Psoas muscle (tissue), 8 donors: ENCODE results near the gene RPUSD1. TPM values are rescaled to one million over a fixed set of nuclear protein-coding genes. Genes with fewer than 3 reads are reported as not detected.

ENCODE experiments used
- ATAC-seq, 4 donors: fragments of 200-7000 bp; cut with Tn5 transposase; one replicate each; pipeline ENCODE4 v1.9.1; 2020; ENCODE audit warnings: moderate library complexity in 3 of 4, mild to moderate bottlenecking in 2 of 4
- DNase-seq, 2 donors: peaks; one replicate each; pipeline ENCODE4 v3.0.0-alpha.2; 2020
- H3K27ac ChIP-seq: fragments of 200-600 bp; one replicate; pipeline ENCODE4 v1.8.0; 2022
- H3K27me3 ChIP-seq, 3 donors: fragments of 200-600 bp in 1 of 3; one replicate each; pipeline versions ENCODE4 v1.6.1 to v1.8.0; 2013 to 2022; ENCODE audit warnings: low read length in 2 of 3, mild to moderate bottlenecking in 2 of 3, moderate library complexity in 1 of 3; ENCODE audit not compliant: insufficient read depth in 3 of 3
- H3K36me3 ChIP-seq, 2 donors: fragments of 200-600 bp in 1 of 2; one replicate each; pipeline versions ENCODE4 v1.6.1 to v1.8.0; 2013 to 2022; ENCODE audit warnings: low read depth in 1 of 2, mild to moderate bottlenecking in 1 of 2, moderate library complexity in 1 of 2; ENCODE audit not compliant: insufficient read depth in 1 of 2
- H3K4me1 ChIP-seq: fragments of 200-600 bp; one replicate; pipeline ENCODE4 v1.8.0; 2022
- H3K4me3 ChIP-seq: fragments of 200-600 bp; one replicate; pipeline ENCODE4 v1.8.0; 2022; ENCODE audit warnings: mild to moderate bottlenecking
- H3K9me3 ChIP-seq: fragments of 200-600 bp; one replicate; pipeline ENCODE4 v1.8.0; 2022
- CTCF ChIP-seq: fragments of 200-600 bp; IDR thresholded peaks from one replicate; pipeline ENCODE4 v1.8.0; 2022; ENCODE audit warnings: antibody characterized with exemption
- WGBS, 3 donors: extraction: QIAGEN DNeasy Blood & Tissue Kit; methylation state at CpG; one replicate each; pipeline versions ENCODE4 v1.1.6 to v1.1.7; 2013; 5-methylcytosine and 5-hydroxymethylcytosine counted together
- intact Hi-C, 2 donors: fragments of 100-400 bp; cut with DNase I; formaldehyde crosslinking; loops; one replicate each; pipeline versions ENCODE4 v1.11.0 to v1.14.2; 2022
- polyA plus RNA-seq, 3 donors: library from polyadenylated mRNA; stranded (reverse); fragments of 200-250 nt; gene quantifications; one replicate each; pipeline ENCODE4 v1.2.3, GENCODE V29; 2013
- total RNA-seq, 4 donors: library from RNA; stranded (reverse); fragmentation: NEBNext Ultra II Directional in 2 of 4; extraction: Animal tissue kit (Norgen Biotek cat#: 25700) in 2 of 4; gene quantifications; one replicate each; pipeline versions ENCODE4 v1.2.1 to v1.2.4, GENCODE V29; 2021 to 2023
- donor health status: healthy with polysubstance abuse.
- donor health status: DM: no; HTN: no; CAD: no; lungs with moderate emphysema.
- donor health status: Bipolar disorder and iron deficiency.
- donor health status: healthy.
- donor health status: DM: yes; HTN: yes; CAD: no.
- donor health status: DM: no; HTN: no; CAD: no.
- donor health status: DM: no; HTN: no; CAD: no.
- donor health status: DM: yes; HTN: yes; CAD: no.

RPUSD1 gene
- total and polyA plus RNA-seq, 7 donors: 4.4 to 25.7 (median 10.9) TPM

DNA sequence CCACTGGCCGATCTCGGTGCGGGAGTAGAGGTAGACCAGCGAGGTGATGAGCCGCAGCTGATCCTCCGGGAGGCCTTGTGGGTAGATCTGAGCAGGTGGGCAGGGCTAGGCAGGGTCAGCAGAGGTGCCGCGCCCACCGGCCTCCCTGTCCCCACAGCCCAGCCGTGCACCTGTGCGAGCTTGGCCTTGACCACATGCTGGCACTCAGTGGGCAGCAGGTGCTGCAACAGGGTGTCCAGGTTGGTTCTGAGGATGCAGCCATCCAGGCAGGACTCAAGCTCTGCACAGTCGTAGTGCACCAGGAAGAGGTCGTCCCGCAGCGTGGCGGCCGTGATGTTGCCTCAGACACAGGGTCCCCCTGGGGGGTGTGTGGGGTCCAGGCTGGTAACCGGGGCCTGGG is 15.2 kb downstream of the RPUSD1 start:
- ATAC-seq (no peak), DNase-seq (peak in 1 of 2 donors; percentile 12)
- no peaks in the 10 kb centered on the region for H3K4me1 ChIP-seq
- no peak overlapping the region for H3K4me3 ChIP-seq
- H3K27ac ChIP-seq: no peak overlapping the region
- no peaks in the 10 kb centered on the region for H3K9me3 ChIP-seq
- H3K27me3 ChIP-seq: peaks cover 0 to 30% (median 10%) of the 10 kb centered on the region in 3 donors
- WGBS, 3 donors: 76 to 78% (median 77%) methylated on average over 18 of the region's 18 CpGs
- no peak for TF ChIP-seq CTCF
- no peaks in the 10 kb centered on the region for H3K36me3 ChIP-seq
- intact Hi-C loops: no loop called here

DNA sequence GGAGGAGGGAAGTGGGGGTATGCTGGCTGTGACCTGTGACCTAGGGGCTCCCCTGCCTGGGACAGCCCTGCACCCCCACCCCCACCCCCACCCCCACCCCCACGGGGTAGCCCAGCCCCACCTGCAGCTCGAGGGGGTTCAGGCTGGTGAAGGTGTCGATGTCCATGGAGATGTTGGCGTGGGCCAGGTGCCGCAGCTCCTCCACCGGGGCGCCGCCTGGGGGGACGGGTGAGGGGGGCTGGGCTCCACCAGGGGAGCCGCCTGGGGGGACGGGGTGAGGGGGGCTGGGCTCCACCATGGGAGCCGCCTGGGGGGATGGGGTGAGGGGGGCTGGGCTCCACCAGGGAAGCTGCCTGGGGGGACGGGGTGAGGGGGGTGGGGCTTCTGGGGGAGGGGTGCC is 17.8 kb downstream of the RPUSD1 start:
- DNase-seq: no peak
- Histone ChIP-seq H3K36me3 (no peaks in the 10 kb centered on the region), H3K4me1 (no peaks in the 10 kb centered on the region), H3K4me3 (no peak overlapping the region), H3K27ac (no peak overlapping the region), H3K9me3 (no peaks in the 10 kb centered on the region), H3K27me3 (peaks cover 0 to 14% (median 8%) of the 10 kb centered on the region in 3 donors)
- no peak for ATAC-seq
- 25 to 68% (median 59%) methylated on average over 1 to 13 of the region's 13 CpGs for WGBS, 3 donors
- TF ChIP-seq CTCF: no peak
- intact Hi-C loops: no loop called here

- Histone ChIP-seq H3K4me1 (no peaks in the 10 kb centered on the region), H3K36me3 (no peaks in the 10 kb centered on the region), H3K9me3 (no peaks in the 10 kb centered on the region), H3K27me3 (peaks cover 0 to 16% (median 8%) of the 10 kb centered on the region in 3 donors), H3K27ac (no peak overlapping the region), H3K4me3 (no peak overlapping the region)
- ATAC-seq (no peak), DNase-seq (no peak)
- no peak for TF ChIP-seq CTCF
- WGBS, 3 donors: 60 to 64% (median 62%) methylated on average over 15 to 19 of the region's 19 CpGs
- intact Hi-C loops: no loop called here
Observed at GRCh38 chr16:769934-770333, 18.2 kb downstream of the RPUSD1 start.

DNA sequence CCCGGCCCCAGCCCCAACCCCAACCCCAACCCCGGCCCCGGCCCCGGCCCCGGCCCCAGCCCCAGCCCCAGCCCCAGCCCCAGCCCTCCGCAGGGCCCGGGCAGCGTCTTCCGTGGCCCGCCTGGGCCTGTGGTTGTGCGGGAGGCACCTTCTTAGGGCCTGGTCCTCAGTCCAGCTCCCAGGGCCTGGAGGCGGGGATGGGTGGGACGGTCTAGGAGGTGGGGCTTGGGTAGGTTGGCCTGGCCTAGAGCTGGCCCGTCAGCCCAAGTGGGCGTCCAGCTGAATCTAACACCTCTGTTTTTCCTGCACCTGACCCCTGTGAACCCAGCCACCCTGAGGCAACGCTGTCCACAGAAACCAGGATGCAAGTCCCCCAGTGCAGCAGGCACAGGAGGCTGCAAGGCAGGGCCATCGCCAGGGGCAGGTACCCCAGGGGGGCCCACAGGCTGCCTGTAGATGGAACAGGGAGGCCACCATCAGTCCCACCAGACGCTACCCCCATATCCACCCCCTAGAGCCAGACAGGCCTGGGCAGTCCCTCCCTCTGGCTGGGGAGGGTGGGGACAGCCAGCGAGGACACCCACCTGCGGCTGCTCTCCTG is 18.9 kb downstream of the RPUSD1 start:
- no peak for DNase-seq
- H3K4me1 ChIP-seq: no peaks in the 10 kb centered on the region
- no peaks in the 10 kb centered on the region for H3K36me3 ChIP-seq
- no peak for TF ChIP-seq CTCF
- H3K4me3 ChIP-seq: no peak overlapping the region
- peaks cover 0 to 22% (median 10%) of the 10 kb centered on the region in 3 donors for H3K27me3 ChIP-seq
- H3K27ac ChIP-seq: no peak overlapping the region
- intact Hi-C loops: no loop called here
- ATAC-seq: no peak
- no peaks in the 10 kb centered on the region for H3K9me3 ChIP-seq
- whole genome bisulfite sequencing, 3 donors: 25 to 65% (median 34%) methylated on average over 14 to 20 of the region's 20 CpGs

GRCh38 chr16:768428-768827 is 19.8 kb downstream of the RPUSD1 start:
- Histone ChIP-seq H3K36me3 (no peaks in the 10 kb centered on the region), H3K27me3 (peaks cover 0 to 28% (median 13%) of the 10 kb centered on the region in 3 donors), H3K27ac (no peak overlapping the region), H3K4me1 (no peaks in the 10 kb centered on the region), H3K4me3 (no peak overlapping the region), H3K9me3 (no peaks in the 10 kb centered on the region)
- TF ChIP-seq CTCF: no peak
- DNase-seq: no peak
- intact Hi-C loops: no loop called here
- WGBS, 3 donors: 56 to 82% (median 68%) methylated on average over 15 to 21 of the region's 21 CpGs
- no peak for ATAC-seq
